CD14-positive monocyte (primary cell): ENCODE data around the gene C1orf216. TPM values are rescaled to one million over a fixed set of nuclear protein-coding genes. Genes with fewer than 3 reads are reported as not detected.

Experiments
- DNase-seq, 3 donors: peaks; one replicate each; pipeline ENCODE4 v3.0.0-alpha.2; 2011 to 2022
- H2AFZ ChIP-seq: 2 replicates; pipeline ENCODE4 v1.6.0; 2012; ENCODE audit warnings: mild to moderate bottlenecking, low read depth, low read length, inconsistent platforms; ENCODE audit not compliant: insufficient read depth, poor library complexity, severe bottlenecking
- H3K27ac ChIP-seq, 2 donors: 1 replicate in 1 of 2; 2 replicates in 1 of 2; pipeline ENCODE4 v1.5.1; 2012 to 2013; ENCODE audit warnings: low read length in 2 of 2, control low read depth in 1 of 2, inconsistent platforms in 1 of 2, low read depth in 1 of 2, mild to moderate bottlenecking in 1 of 2
- H3K27me3 ChIP-seq, 2 donors: one replicate each; pipeline versions ENCODE4 v1.6.0 to v1.6.1; 2011 to 2013; ENCODE audit warnings: low read length in 2 of 2; ENCODE audit not compliant: control insufficient read depth in 2 of 2, insufficient read depth in 2 of 2
- H3K36me3 ChIP-seq, 2 donors: replicated peaks in 1 of 2; 1 replicate in 1 of 2; 2 replicates in 1 of 2; pipeline versions ENCODE4 v1.5.1 to v1.6.1; 2012 to 2013; ENCODE audit warnings: low read length in 2 of 2, control low read depth in 1 of 2, inconsistent platforms in 1 of 2, mild to moderate bottlenecking in 1 of 2; ENCODE audit not compliant: insufficient read depth in 2 of 2, control insufficient read depth in 1 of 2
- H3K4me1 ChIP-seq, 2 donors: 1 replicate in 1 of 2; 2 replicates in 1 of 2; pipeline versions ENCODE4 v1.5.1 to v1.6.1; 2012 to 2013; ENCODE audit warnings: low read length in 2 of 2, control low read depth in 1 of 2, inconsistent platforms in 1 of 2, mild to moderate bottlenecking in 1 of 2, moderate library complexity in 1 of 2; ENCODE audit not compliant: insufficient read depth in 2 of 2, control insufficient read depth in 1 of 2
- H3K4me2 ChIP-seq: replicated peaks from 2 replicates; pipeline ENCODE3; 2012; ENCODE audit warnings: low read length, moderate library complexity, mild to moderate bottlenecking; ENCODE audit not compliant: poor library complexity, severe bottlenecking; ENCODE audit errors: extremely low read depth
- H3K4me3 ChIP-seq, 3 experiments: fragments of 200-600 bp in 1 of 3; sonication (generic) in 1 of 3; replicated peaks in 1 of 3; 1 replicate in 2 of 3; 2 replicates in 1 of 3; pipeline ENCODE4 v1.5.1; 2011 to 2013; ENCODE audit warnings: low read length in 3 of 3, mild to moderate bottlenecking in 3 of 3, control low read depth in 2 of 3, low read depth in 2 of 3, inconsistent platforms in 1 of 3, moderate library complexity in 1 of 3
- H3K79me2 ChIP-seq: 2 replicates; pipeline ENCODE4 v1.6.0; 2012; ENCODE audit warnings: mild to moderate bottlenecking, control low read depth, inconsistent platforms, low read length, moderate library complexity; ENCODE audit not compliant: insufficient read depth
- H3K9ac ChIP-seq: 2 replicates; pipeline ENCODE4 v1.6.0; 2017; ENCODE audit warnings: low read length, mild to moderate bottlenecking; ENCODE audit not compliant: insufficient read depth, poor library complexity, severe bottlenecking
- H3K9me3 ChIP-seq, 2 donors: replicated peaks in 1 of 2; 1 replicate in 1 of 2; 2 replicates in 1 of 2; pipeline versions ENCODE4 v1.5.1 to v1.6.1; 2012 to 2013; ENCODE audit warnings: low read length in 2 of 2, control low read depth in 1 of 2; ENCODE audit not compliant: control insufficient read depth in 1 of 2, insufficient read depth in 1 of 2
- H4K20me1 ChIP-seq: 2 replicates; pipeline ENCODE4 v1.6.0; 2012; ENCODE audit warnings: mild to moderate bottlenecking, low read length, control low read depth, moderate library complexity; ENCODE audit not compliant: insufficient read depth
- H3K27ac Mint-ChIP-seq, 7 donors: one replicate each; pipeline ENCODE4 v1.8.0; 2020; ENCODE audit warnings: mild to moderate bottlenecking in 7 of 7, mixed read lengths in 7 of 7, moderate library complexity in 6 of 7, inconsistent platforms in 2 of 7
- H3K27me3 Mint-ChIP-seq, 3 donors: one replicate each; pipeline ENCODE4 v1.8.0; 2021 to 2022; ENCODE audit warnings: low read depth in 3 of 3, mild to moderate bottlenecking in 3 of 3, mixed read lengths in 3 of 3, moderate library complexity in 3 of 3, inconsistent platforms in 1 of 3
- H3K36me3 Mint-ChIP-seq, 2 donors: one replicate each; pipeline ENCODE4 v1.8.0; 2020; ENCODE audit warnings: mixed read lengths in 2 of 2, inconsistent platforms in 1 of 2, mild to moderate bottlenecking in 1 of 2
- H3K4me1 Mint-ChIP-seq: one replicate; pipeline ENCODE4 v1.8.0; 2020; ENCODE audit warnings: mild to moderate bottlenecking, mixed read lengths
- H3K4me3 Mint-ChIP-seq, 2 donors: one replicate each; pipeline ENCODE4 v1.8.0; 2020; ENCODE audit warnings: mild to moderate bottlenecking in 2 of 2, mixed read lengths in 2 of 2, moderate library complexity in 1 of 2
- H3K9me3 Mint-ChIP-seq, 7 donors: one replicate each; pipeline ENCODE4 v1.8.0; 2020 to 2022; ENCODE audit warnings: mixed read lengths in 7 of 7, mild to moderate bottlenecking in 6 of 7, moderate library complexity in 6 of 7, inconsistent platforms in 2 of 7
- WGBS: methylation state at CpG from one replicate; pipeline ENCODE4 v1.1.5; 2013; ENCODE audit warnings: missing lambda C conversion rate; ENCODE audit not compliant: insufficient coverage; 5-methylcytosine and 5-hydroxymethylcytosine counted together
- intact Hi-C, 2 donors: fragments of 100-400 bp; cut with micrococcal nuclease; formaldehyde crosslinking; loops; one replicate each; pipeline versions ENCODE4 v1.15.0 to v1.15.1; 2023
- polyA plus RNA-seq, 3 donors: library from polyadenylated mRNA; depleted of rRNA in 1 of 3; unstranded in 2 of 3; stranded (reverse) in 1 of 3; fragments of 300-500 nt in 2 of 3; fragments of >200 nt in 1 of 3; fragmentation: Illumina TruSeq in 2 of 3; gene quantifications; 1 replicate in 2 of 3; 2 replicates in 1 of 3; pipeline ENCODE4 v1.2.3, GENCODE V29; 2012 to 2021
- TF ChIP-seq, protein P1 (sequence below): fragments of 200-600 bp; IDR thresholded peaks from one replicate; pipeline ENCODE4 v1.8.0; 2022; ENCODE audit warnings: antibody characterized with exemption, mild to moderate bottlenecking

The C1orf216 gene
- polyA plus RNA-seq, 3 donors: 7.7 to 12.3 (median 8.9) TPM

DNA sequence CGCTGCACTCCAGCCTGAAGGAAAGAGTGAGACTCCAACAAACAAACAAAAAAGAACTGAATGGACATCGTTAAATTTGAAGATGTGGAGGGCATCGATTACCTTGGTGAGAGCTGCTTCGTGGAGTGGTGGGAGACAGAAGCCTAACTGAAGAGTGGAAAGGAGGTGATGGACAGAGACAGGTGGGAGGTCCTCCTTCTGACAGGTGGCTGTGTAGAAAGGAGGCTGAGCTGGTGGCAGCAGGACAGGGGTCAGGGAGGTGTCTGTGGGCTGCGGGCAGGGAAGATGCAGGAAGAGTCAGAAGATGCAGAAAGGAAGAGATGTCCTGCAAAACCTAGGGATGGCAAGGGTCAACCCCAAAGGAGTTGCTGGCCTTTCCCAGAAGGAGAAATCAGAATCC is 30.5 kb downstream of the C1orf216 start:
- Histone ChIP-seq H3K4me1 (no peaks in the 10 kb centered on the region), H2AFZ (no peak overlapping the region), H3K9me3 (no peaks in the 10 kb centered on the region), H3K9ac (no peak overlapping the region), H3K36me3 (no peaks in the 10 kb centered on the region), H3K27ac (no peak overlapping the region), H3K79me2 (no peaks in the 10 kb centered on the region), H3K4me3 (no peak overlapping the region), H4K20me1 (no peaks in the 10 kb centered on the region), H3K4me2 (no peak overlapping the region), H3K27me3 (no peaks in the 10 kb centered on the region)
- intact Hi-C loops: no loop called here
- H3K4me3 Mint-ChIP-seq: no peak overlapping the region
- no peak for DNase-seq
- TF ChIP-seq, protein P1, sequence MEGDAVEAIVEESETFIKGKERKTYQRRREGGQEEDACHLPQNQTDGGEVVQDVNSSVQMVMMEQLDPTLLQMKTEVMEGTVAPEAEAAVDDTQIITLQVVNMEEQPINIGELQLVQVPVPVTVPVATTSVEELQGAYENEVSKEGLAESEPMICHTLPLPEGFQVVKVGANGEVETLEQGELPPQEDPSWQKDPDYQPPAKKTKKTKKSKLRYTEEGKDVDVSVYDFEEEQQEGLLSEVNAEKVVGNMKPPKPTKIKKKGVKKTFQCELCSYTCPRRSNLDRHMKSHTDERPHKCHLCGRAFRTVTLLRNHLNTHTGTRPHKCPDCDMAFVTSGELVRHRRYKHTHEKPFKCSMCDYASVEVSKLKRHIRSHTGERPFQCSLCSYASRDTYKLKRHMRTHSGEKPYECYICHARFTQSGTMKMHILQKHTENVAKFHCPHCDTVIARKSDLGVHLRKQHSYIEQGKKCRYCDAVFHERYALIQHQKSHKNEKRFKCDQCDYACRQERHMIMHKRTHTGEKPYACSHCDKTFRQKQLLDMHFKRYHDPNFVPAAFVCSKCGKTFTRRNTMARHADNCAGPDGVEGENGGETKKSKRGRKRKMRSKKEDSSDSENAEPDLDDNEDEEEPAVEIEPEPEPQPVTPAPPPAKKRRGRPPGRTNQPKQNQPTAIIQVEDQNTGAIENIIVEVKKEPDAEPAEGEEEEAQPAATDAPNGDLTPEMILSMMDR: no peak
- peaks cover under 1% of the 10 kb centered on the region for H3K4me1 Mint-ChIP-seq
- H3K9me3 Mint-ChIP-seq: peaks cover 0 to 3% (median 0%) of the 10 kb centered on the region in 7 donors
- H3K36me3 Mint-ChIP-seq: no peaks in the 10 kb centered on the region
- 100% methylated on average over 4 of the region's 5 CpGs for WGBS
- no peak overlapping the region for H3K27ac Mint-ChIP-seq
- H3K27me3 Mint-ChIP-seq: peaks cover 12 to 22% (median 17%) of the 10 kb centered on the region in 3 donors

DNA sequence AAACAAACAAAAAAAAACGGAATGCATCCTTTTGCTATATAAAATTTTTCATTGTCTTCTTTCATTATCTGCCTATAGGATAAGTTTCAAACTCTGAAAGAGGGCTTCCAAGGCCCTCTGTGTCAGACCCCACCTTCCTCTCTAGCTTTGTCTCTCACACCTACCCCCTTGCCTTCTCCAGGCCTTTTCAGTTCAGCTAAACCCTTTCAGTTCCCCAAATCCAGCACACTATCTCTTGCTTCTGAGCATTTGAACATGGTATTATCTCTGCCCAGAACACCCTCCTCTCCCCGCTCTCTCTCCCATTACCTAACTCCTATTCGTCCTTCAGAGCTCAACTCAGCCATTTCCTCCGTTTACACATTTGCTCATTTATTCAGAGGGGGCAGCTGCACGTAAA is 35.7 kb downstream of the C1orf216 start:
- intact Hi-C loops: no loop called here
- Mint-ChIP-seq H3K27ac (no peak overlapping the region), H3K36me3 (no peaks in the 10 kb centered on the region), H3K27me3 (peaks cover 0 to 16% (median 4%) of the 10 kb centered on the region in 3 donors), H3K4me3 (no peak overlapping the region), H3K9me3 (no peaks in the 10 kb centered on the region), H3K4me1 (peaks cover 3% of the 10 kb centered on the region)
- H3K27ac ChIP-seq: no peak overlapping the region
- H4K20me1 ChIP-seq: no peaks in the 10 kb centered on the region
- no peak overlapping the region for H3K4me2 ChIP-seq
- H2AFZ ChIP-seq: no peak overlapping the region
- no peaks in the 10 kb centered on the region for H3K36me3 ChIP-seq
- no peaks in the 10 kb centered on the region for H3K79me2 ChIP-seq
- TF ChIP-seq, protein P1: no peak
- WGBS: 14% methylated on average over 2 of the region's 5 CpGs
- H3K4me1 ChIP-seq: no peaks in the 10 kb centered on the region
- no peaks in the 10 kb centered on the region for H3K27me3 ChIP-seq
- H3K9me3 ChIP-seq: no peaks in the 10 kb centered on the region
- H3K4me3 ChIP-seq: no peak overlapping the region
- no peak overlapping the region for H3K9ac ChIP-seq
- DNase-seq: no peak
